Measurements from ENCODE around the gene SMCR8.
"Not testable (repeated sequence)": the region's sequence is repeated elsewhere in the genome, so short reads cannot be mapped to it uniquely, and the experiment has no call there.

SMCR8 gene

GRCh38 chr17:18361837-18362697 is 47.0 kb downstream of the SMCR8 start:
- H3K9ac ChIP-seq (ENCODE audit: low read depth, low read length): peak overlapping the region; percentile 96
- no peaks in the 10 kb centered on the region for H3K9me3 ChIP-seq (ENCODE audit: control insufficient read depth, insufficient read depth, low read length)
- no peaks in the 10 kb centered on the region for H3K4me1 ChIP-seq (ENCODE audit: insufficient read depth, low read length)
- H3K36me3 ChIP-seq (ENCODE audit: insufficient read depth, low read length): no peaks in the 10 kb centered on the region; the same call in 1 of the 2 replicates

GRCh38 chr17:18362698-18363100 is 47.6 kb downstream of the SMCR8 start:
- Histone ChIP-seq H3K4me1 (ENCODE audit: insufficient read depth, low read length) (no peaks in the 10 kb centered on the region), H3K9ac (ENCODE audit: low read depth, low read length) (peak overlapping the region; percentile 96), H3K36me3 (ENCODE audit: insufficient read depth, low read length) (no peaks in the 10 kb centered on the region; the same call in 1 of the 2 replicates), H3K9me3 (ENCODE audit: control insufficient read depth, insufficient read depth, low read length) (no peaks in the 10 kb centered on the region)

GRCh38 chr17:18363101-18364049 is 48.3 kb downstream of the SMCR8 start, which contains the start of gene SHMT1:
TSS of gene SHMT1 (minus strand) at chr17:18363550. CDS start at chr17:18355981, 7,569 bp downstream.
- H3K36me3 ChIP-seq (ENCODE audit: insufficient read depth, low read length): no peaks in the 10 kb centered on the region; the same call in 1 of the 2 replicates
- no peaks in the 10 kb centered on the region for H3K4me1 ChIP-seq (ENCODE audit: insufficient read depth, low read length)
- H3K9ac ChIP-seq (ENCODE audit: low read depth, low read length): peak within 1 kb of the TSS; percentile 96
- H3K9me3 ChIP-seq (ENCODE audit: control insufficient read depth, insufficient read depth, low read length): no peaks in the 10 kb centered on the region

GRCh38 chr17:18364166-18364565 is 49.1 kb downstream of the SMCR8 start:
- no peaks in the 10 kb centered on the region for H3K36me3 ChIP-seq (ENCODE audit: insufficient read depth, low read length)
- no peaks in the 10 kb centered on the region for H3K9me3 ChIP-seq (ENCODE audit: control insufficient read depth, insufficient read depth, low read length)
- H3K4me1 ChIP-seq (ENCODE audit: insufficient read depth, low read length): no peaks in the 10 kb centered on the region
- H3K9ac ChIP-seq (ENCODE audit: low read depth, low read length): no peak overlapping the region

- no peaks in the 10 kb centered on the region for H3K4me1 ChIP-seq (ENCODE audit: insufficient read depth, low read length)
- H3K9ac ChIP-seq (ENCODE audit: low read depth, low read length): no peak overlapping the region
- H3K9me3 ChIP-seq (ENCODE audit: control insufficient read depth, insufficient read depth, low read length): no peaks in the 10 kb centered on the region
- no peaks in the 10 kb centered on the region for H3K36me3 ChIP-seq (ENCODE audit: insufficient read depth, low read length)
Observed at GRCh38 chr17:18368946-18369345, 53.9 kb downstream of the SMCR8 start.

GRCh38 chr17:18370761-18371160 is 55.7 kb downstream of the SMCR8 start:
- Histone ChIP-seq H3K36me3 (ENCODE audit: insufficient read depth, low read length) (no peaks in the 10 kb centered on the region), H3K9me3 (ENCODE audit: control insufficient read depth, insufficient read depth, low read length) (no peaks in the 10 kb centered on the region), H3K9ac (ENCODE audit: low read depth, low read length) (no peak overlapping the region), H3K4me1 (ENCODE audit: insufficient read depth, low read length) (no peaks in the 10 kb centered on the region)

- Histone ChIP-seq H3K9me3 (ENCODE audit: control insufficient read depth, insufficient read depth, low read length) (no peaks in the 10 kb centered on the region), H3K9ac (ENCODE audit: low read depth, low read length) (no peak overlapping the region), H3K36me3 (ENCODE audit: insufficient read depth, low read length) (no peaks in the 10 kb centered on the region), H3K4me1 (ENCODE audit: insufficient read depth, low read length) (no peaks in the 10 kb centered on the region)
Observed at GRCh38 chr17:18371455-18371854, 56.4 kb downstream of the SMCR8 start.

GRCh38 chr17:18373181-18373580 is 58.1 kb downstream of the SMCR8 start:
- not testable (repeated sequence) for H3K4me1 ChIP-seq (ENCODE audit: insufficient read depth, low read length); H3K9me3 ChIP-seq (ENCODE audit: control insufficient read depth, insufficient read depth, low read length); H3K36me3 ChIP-seq (ENCODE audit: insufficient read depth, low read length); H3K9ac ChIP-seq (ENCODE audit: low read depth, low read length)

- Histone ChIP-seq H3K4me1 (ENCODE audit: insufficient read depth, low read length) (no peaks in the 10 kb centered on the region), H3K36me3 (ENCODE audit: insufficient read depth, low read length) (no peaks in the 10 kb centered on the region), H3K9me3 (ENCODE audit: control insufficient read depth, insufficient read depth, low read length) (no peaks in the 10 kb centered on the region), H3K9ac (ENCODE audit: low read depth, low read length) (no peak overlapping the region)
Observed at GRCh38 chr17:18374216-18374615, 59.1 kb downstream of the SMCR8 start.
